ENCODE measurements around the gene AQP4.

DNA sequence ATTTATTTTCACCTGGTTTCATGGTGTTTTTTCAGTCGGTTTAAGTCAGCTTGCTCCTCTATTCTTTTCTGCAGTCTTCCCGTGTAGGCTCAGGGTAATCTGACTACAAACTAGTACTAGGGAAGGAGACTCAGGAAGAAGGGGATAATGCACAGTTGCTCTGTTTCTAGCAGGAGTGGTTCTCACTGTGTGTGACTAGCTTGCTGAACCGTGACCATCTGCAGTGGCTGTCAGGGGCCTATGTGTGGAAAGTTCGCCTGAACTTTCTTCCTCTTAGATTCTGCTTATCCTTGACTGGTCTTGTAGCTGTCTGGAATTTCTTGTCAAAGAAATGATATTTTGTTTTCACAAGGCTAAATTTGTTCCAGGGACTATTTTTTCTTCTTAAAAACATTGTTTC lies 46.3 kb upstream of the AQP4 start:
- TF ChIP-seq, protein P1, sequence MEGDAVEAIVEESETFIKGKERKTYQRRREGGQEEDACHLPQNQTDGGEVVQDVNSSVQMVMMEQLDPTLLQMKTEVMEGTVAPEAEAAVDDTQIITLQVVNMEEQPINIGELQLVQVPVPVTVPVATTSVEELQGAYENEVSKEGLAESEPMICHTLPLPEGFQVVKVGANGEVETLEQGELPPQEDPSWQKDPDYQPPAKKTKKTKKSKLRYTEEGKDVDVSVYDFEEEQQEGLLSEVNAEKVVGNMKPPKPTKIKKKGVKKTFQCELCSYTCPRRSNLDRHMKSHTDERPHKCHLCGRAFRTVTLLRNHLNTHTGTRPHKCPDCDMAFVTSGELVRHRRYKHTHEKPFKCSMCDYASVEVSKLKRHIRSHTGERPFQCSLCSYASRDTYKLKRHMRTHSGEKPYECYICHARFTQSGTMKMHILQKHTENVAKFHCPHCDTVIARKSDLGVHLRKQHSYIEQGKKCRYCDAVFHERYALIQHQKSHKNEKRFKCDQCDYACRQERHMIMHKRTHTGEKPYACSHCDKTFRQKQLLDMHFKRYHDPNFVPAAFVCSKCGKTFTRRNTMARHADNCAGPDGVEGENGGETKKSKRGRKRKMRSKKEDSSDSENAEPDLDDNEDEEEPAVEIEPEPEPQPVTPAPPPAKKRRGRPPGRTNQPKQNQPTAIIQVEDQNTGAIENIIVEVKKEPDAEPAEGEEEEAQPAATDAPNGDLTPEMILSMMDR (IDR thresholded peaks at IDR 0.05), result no peak
- no peak for TF ChIP-seq POLR2A (IDR thresholded peaks at IDR 0.05)
